HEK293 (cell line): ENCODE measurements around the gene WWOX.
A peak's percentile ranks its signal among the peaks of the same experiment; 100 is the strongest.

Source experiments
- CTCF ChIA-PET: fragments of 350-600 bp; formaldehyde crosslinking; extraction: SDS; loops from one replicate; lab custom pipeline; 2021; ENCODE audit warnings: antibody characterized with exemption; lab: Yijun Ruan, JAX
- POLR2A ChIA-PET: fragments of 300-600 bp; formaldehyde crosslinking; extraction: SDS; loops from one replicate; lab custom pipeline; 2020; ENCODE audit warnings: antibody characterized with exemption, inconsistent platforms; lab: Yijun Ruan, JAX
- H3K27ac ChIP-seq: fragments of 200-500 bp; sonication (Bioruptor generic); 2 replicates; pipeline ENCODE4 v1.5.1; 2014; ENCODE audit warnings: low read depth, low read length, control low read depth, inconsistent platforms; ENCODE audit errors: extremely low read depth
- H3K36me3 ChIP-seq, 2 experiments: fragments of 200-500 bp in 1 of 2; sonication (Bioruptor generic) in 1 of 2; 1 replicate in 1 of 2; 2 replicates in 1 of 2; pipeline ENCODE4 v1.5.1; 2014 to 2017; ENCODE audit warnings: inconsistent platforms in 2 of 2, low read length in 2 of 2; ENCODE audit not compliant: control insufficient read depth in 2 of 2, insufficient read depth in 1 of 2
- H3K4me1 ChIP-seq: fragments of 200-500 bp; sonication (Bioruptor generic); 2 replicates; pipeline ENCODE4 v1.5.1; 2014; ENCODE audit warnings: mild to moderate bottlenecking, low read length, inconsistent platforms; ENCODE audit not compliant: control insufficient read depth, insufficient read depth
- H3K4me3 ChIP-seq: 2 replicates; pipeline ENCODE4 v1.5.1; 2011; ENCODE audit warnings: low read depth, mild to moderate bottlenecking, control low read depth, low read length, moderate library complexity
- H3K9me3 ChIP-seq: fragments of 200-500 bp; sonication (Bioruptor generic); 2 replicates; pipeline ENCODE4 v1.5.1; 2014; ENCODE audit warnings: low read depth, low read length, inconsistent platforms; ENCODE audit not compliant: control insufficient read depth, insufficient read depth
- FEZF1 ChIP-seq: fragments of 450-650 bp; formaldehyde crosslinking; IDR thresholded peaks from 2 replicates; pipeline ENCODE4 v1.5.1; 2016; ENCODE audit warnings: missing biosample characterization, missing genetic modification characterization
- SCRT2 ChIP-seq: fragments of 450-650 bp; formaldehyde crosslinking; IDR thresholded peaks from 2 replicates; pipeline ENCODE4 v1.5.1; 2016; ENCODE audit warnings: missing biosample characterization, missing genetic modification characterization
- TRIM28 ChIP-seq: IDR thresholded peaks from 2 replicates; pipeline ENCODE4 v1.6.1; 2011; ENCODE audit warnings: low read length, control low read depth, borderline replicate concordance
- ZBTB20 ChIP-seq: fragments of 450-650 bp; formaldehyde crosslinking; IDR thresholded peaks from 2 replicates; pipeline ENCODE4 v1.5.1; 2016; ENCODE audit warnings: missing biosample characterization, missing genetic modification characterization
- ZNF138 ChIP-seq: fragments of 450-650 bp; formaldehyde crosslinking; IDR thresholded peaks from 2 replicates; pipeline ENCODE4 v1.5.1; 2016; ENCODE audit warnings: missing biosample characterization, missing genetic modification characterization, borderline replicate concordance
- ZNF184 ChIP-seq: fragments of 450-650 bp; IDR thresholded peaks from 2 replicates; pipeline ENCODE4 v1.5.1; 2018; ENCODE audit warnings: missing biosample characterization, mild to moderate bottlenecking, missing genetic modification characterization
- ZNF202 ChIP-seq: fragments of 450-650 bp; formaldehyde crosslinking; IDR thresholded peaks from 2 replicates; pipeline ENCODE4 v1.5.1; 2016; ENCODE audit warnings: missing biosample characterization, missing genetic modification characterization, borderline replicate concordance
- ZNF324 ChIP-seq: fragments of 450-650 bp; formaldehyde crosslinking; IDR thresholded peaks from 2 replicates; pipeline ENCODE4 v1.5.1; 2016; ENCODE audit warnings: missing biosample characterization, missing genetic modification characterization
- ZNF335 ChIP-seq: fragments of 450-650 bp; formaldehyde crosslinking; conservative IDR thresholded peaks from 2 replicates; pipeline ENCODE4 v1.5.1; 2016; ENCODE audit warnings: missing biosample characterization, missing genetic modification characterization
- ZNF341 ChIP-seq: fragments of 450-650 bp; formaldehyde crosslinking; IDR thresholded peaks from 2 replicates; pipeline ENCODE4; 2016; ENCODE audit warnings: low read depth, missing biosample characterization, missing genetic modification characterization
- ZNF37A ChIP-seq: fragments of 450-650 bp; IDR thresholded peaks from 2 replicates; pipeline ENCODE4 v1.5.1; 2018; ENCODE audit warnings: missing biosample characterization, missing genetic modification characterization
- ZNF473 ChIP-seq: fragments of 450-650 bp; formaldehyde crosslinking; IDR thresholded peaks from 2 replicates; pipeline ENCODE4 v1.5.1; 2017; ENCODE audit warnings: missing biosample characterization, missing genetic modification characterization
- ZNF548 ChIP-seq: fragments of 450-650 bp; formaldehyde crosslinking; IDR thresholded peaks from 2 replicates; pipeline ENCODE4 v1.5.1; 2016; ENCODE audit warnings: missing biosample characterization, missing genetic modification characterization
- ZNF677 ChIP-seq: fragments of 450-650 bp; IDR thresholded peaks from 2 replicates; pipeline ENCODE4 v1.5.0; 2018; ENCODE audit warnings: missing biosample characterization, mild to moderate bottlenecking, missing genetic modification characterization, moderate library complexity
- ZNF701 ChIP-seq: fragments of 450-650 bp; formaldehyde crosslinking; IDR thresholded peaks from 2 replicates; pipeline ENCODE4 v1.5.1; 2016; ENCODE audit warnings: missing biosample characterization, missing genetic modification characterization
- ZNF830 ChIP-seq: fragments of 450-650 bp; IDR thresholded peaks from 2 replicates; pipeline ENCODE4 v1.5.0; 2018; ENCODE audit warnings: missing biosample characterization, missing genetic modification characterization, low read depth, mild to moderate bottlenecking, moderate library complexity
- ZNF837 ChIP-seq: fragments of 450-650 bp; formaldehyde crosslinking; IDR thresholded peaks from 2 replicates; pipeline ENCODE4 v1.5.1; 2016; ENCODE audit warnings: missing biosample characterization, missing genetic modification characterization
- TF ChIP-seq, protein P1 (sequence below): fragments of 450-650 bp; formaldehyde crosslinking; IDR thresholded peaks from 2 replicates; pipeline ENCODE4; 2016; ENCODE audit warnings: missing biosample characterization, missing genetic modification characterization
- TF ChIP-seq, protein P2 (sequence below): fragments of 450-650 bp; formaldehyde crosslinking; IDR thresholded peaks from 2 replicates; pipeline ENCODE4 v1.5.1; 2016; ENCODE audit warnings: missing biosample characterization, missing genetic modification characterization
- TF ChIP-seq, protein P3 (sequence below): fragments of 450-650 bp; formaldehyde crosslinking; optimal IDR thresholded peaks from 2 replicates; pipeline ENCODE3; 2016; ENCODE audit warnings: missing biosample characterization, mild to moderate bottlenecking, missing genetic modification characterization
- TF ChIP-seq, protein P4 (sequence below): fragments of 450-650 bp; formaldehyde crosslinking; IDR thresholded peaks from 2 replicates; pipeline ENCODE4 v1.5.1; 2016; ENCODE audit warnings: missing biosample characterization, missing genetic modification characterization
- TF ChIP-seq, protein P5 (sequence below): fragments of 450-650 bp; formaldehyde crosslinking; IDR thresholded peaks from 2 replicates; pipeline ENCODE4 v1.5.1; 2016; ENCODE audit warnings: missing biosample characterization, missing genetic modification characterization, borderline replicate concordance
- TF ChIP-seq, protein P6 (sequence below): fragments of 450-650 bp; formaldehyde crosslinking; IDR thresholded peaks from 2 replicates; pipeline ENCODE4 v1.5.1; 2016; ENCODE audit warnings: missing biosample characterization, missing genetic modification characterization

Gene WWOX

DNA sequence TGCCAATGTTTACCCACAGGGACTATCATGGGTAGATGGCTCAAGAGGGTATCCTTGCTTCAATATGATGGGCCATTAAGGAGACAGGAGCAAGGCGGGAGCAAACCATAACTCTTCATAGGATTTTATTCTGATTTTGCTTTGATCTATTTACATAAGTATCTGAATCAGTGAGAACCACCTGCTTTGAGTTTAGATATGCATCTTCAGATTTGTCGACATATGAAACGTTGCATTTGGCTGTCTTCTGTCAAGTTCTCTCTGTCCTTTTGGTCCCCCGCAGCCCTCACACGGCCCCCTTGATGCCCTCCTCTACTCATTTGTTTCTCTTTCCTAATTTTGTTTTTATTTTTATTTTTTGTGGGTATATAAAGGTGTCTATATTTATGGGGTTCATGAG, 16.2 kb downstream of the WWOX start:
- CTCF ChIA-PET, result no interaction called here
- H3K36me3 ChIP-seq, result peaks cover 6 to 75% of the 10 kb centered on the region in 2 experiments

DNA sequence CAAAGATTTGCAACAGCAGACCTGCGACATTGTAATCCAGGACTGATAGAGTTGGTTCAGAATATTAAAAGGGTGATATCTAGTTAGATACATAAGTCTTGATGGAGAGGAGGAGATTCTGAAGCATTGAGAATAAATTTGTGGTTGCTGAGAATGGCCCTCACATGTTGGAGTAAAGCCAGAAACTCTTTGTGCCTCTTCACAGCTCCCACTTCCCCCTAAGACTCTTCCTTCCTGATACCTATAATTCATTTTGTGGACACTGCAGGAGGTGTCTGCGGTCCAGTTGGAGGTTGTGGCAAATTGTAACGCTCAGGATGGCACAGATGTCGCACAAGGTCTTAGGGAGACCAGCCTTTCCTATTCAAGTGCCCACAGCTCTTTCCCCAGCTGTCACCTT, 17.5 kb downstream of the WWOX start:
- Histone ChIP-seq H3K9me3 (no peaks in the 10 kb centered on the region), H3K4me3 (no peak overlapping the region), H3K4me1 (no peaks in the 10 kb centered on the region), H3K27ac (no peak overlapping the region), H3K36me3 (peaks cover 6 to 68% of the 10 kb centered on the region in 2 experiments)
- POLR2A ChIA-PET, result interaction anchor here (0.7 kb wide), 1 partner anchor 17 kb away, joined by 3 read pairs; no protein-coding TSS in a partner anchor
- CTCF ChIA-PET, result interaction anchor here (0.7 to 1.1 kb wide), 3 partner anchors 17 to 440 kb away, joined by 3 to 4 read pairs (median 3); no protein-coding TSS in a partner anchor
- TF ChIP-seq FEZF1 (tag by site-specific recombination) (peak; percentile 20; the same call in 1 of the 2 replicates), ZNF830 (tag by site-specific recombination) (no peak)
- TF ChIP-seq, all 188 proteins: peak for 1

More for the DNA sequence above, 16.2 kb downstream of the WWOX start:
- H3K4me3 ChIP-seq, result no peak overlapping the region
- H3K27ac ChIP-seq, result no peak overlapping the region
- H3K9me3 ChIP-seq, result no peaks in the 10 kb centered on the region
- TF ChIP-seq, protein P1, sequence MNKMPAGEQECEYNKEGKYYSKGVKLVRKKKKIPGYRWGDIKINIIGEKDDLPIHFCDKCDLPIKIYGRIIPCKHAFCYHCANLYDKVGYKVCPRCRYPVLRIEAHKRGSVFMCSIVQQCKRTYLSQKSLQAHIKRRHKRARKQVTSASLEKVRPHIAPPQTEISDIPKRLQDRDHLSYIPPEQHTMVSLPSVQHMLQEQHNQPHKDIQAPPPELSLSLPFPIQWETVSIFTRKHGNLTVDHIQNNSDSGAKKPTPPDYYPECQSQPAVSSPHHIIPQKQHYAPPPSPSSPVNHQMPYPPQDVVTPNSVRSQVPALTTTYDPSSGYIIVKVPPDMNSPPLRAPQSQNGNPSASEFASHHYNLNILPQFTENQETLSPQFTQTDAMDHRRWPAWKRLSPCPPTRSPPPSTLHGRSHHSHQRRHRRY (tag by site-specific recombination), result no peak
- TF ChIP-seq, protein P2, sequence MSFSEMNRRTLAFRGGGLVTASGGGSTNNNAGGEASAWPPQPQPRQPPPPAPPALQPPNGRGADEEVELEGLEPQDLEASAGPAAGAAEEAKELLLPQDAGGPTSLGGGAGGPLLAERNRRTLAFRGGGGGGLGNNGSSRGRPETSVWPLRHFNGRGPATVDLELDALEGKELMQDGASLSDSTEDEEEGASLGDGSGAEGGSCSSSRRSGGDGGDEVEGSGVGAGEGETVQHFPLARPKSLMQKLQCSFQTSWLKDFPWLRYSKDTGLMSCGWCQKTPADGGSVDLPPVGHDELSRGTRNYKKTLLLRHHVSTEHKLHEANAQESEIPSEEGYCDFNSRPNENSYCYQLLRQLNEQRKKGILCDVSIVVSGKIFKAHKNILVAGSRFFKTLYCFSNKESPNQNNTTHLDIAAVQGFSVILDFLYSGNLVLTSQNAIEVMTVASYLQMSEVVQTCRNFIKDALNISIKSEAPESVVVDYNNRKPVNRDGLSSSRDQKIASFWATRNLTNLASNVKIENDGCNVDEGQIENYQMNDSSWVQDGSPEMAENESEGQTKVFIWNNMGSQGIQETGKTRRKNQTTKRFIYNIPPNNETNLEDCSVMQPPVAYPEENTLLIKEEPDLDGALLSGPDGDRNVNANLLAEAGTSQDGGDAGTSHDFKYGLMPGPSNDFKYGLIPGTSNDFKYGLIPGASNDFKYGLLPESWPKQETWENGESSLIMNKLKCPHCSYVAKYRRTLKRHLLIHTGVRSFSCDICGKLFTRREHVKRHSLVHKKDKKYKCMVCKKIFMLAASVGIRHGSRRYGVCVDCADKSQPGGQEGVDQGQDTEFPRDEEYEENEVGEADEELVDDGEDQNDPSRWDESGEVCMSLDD (tag by site-specific recombination), result no peak
- TF ChIP-seq ZBTB20 (tag by site-specific recombination) (no peak), ZNF184 (no peak), SCRT2 (tag by site-specific recombination) (no peak), ZNF202 (tag by site-specific recombination) (no peak), ZNF837 (tag by site-specific recombination) (no peak), ZNF701 (tag by site-specific recombination) (no peak), ZNF335 (tag by site-specific recombination) (no peak), ZNF138 (no peak), ZNF37A (no peak), ZNF473 (tag by site-specific recombination) (no peak)
- TF ChIP-seq, protein P3, sequence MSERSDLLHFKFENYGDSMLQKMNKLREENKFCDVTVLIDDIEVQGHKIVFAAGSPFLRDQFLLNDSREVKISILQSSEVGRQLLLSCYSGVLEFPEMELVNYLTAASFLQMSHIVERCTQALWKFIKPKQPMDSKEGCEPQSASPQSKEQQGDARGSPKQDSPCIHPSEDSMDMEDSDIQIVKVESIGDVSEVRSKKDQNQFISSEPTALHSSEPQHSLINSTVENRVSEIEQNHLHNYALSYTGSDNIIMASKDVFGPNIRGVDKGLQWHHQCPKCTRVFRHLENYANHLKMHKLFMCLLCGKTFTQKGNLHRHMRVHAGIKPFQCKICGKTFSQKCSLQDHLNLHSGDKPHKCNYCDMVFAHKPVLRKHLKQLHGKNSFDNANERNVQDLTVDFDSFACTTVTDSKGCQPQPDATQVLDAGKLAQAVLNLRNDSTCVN (tag by site-specific recombination), result no peak
- TF ChIP-seq, protein P4, sequence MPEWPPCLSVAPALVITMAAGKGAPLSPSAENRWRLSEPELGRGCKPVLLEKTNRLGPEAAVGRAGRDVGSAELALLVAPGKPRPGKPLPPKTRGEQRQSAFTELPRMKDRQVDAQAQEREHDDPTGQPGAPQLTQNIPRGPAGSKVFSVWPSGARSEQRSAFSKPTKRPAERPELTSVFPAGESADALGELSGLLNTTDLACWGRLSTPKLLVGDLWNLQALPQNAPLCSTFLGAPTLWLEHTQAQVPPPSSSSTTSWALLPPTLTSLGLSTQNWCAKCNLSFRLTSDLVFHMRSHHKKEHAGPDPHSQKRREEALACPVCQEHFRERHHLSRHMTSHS, result no peak
- H3K4me1 ChIP-seq, result no peaks in the 10 kb centered on the region
- POLR2A ChIA-PET, result no interaction called here

DNA sequence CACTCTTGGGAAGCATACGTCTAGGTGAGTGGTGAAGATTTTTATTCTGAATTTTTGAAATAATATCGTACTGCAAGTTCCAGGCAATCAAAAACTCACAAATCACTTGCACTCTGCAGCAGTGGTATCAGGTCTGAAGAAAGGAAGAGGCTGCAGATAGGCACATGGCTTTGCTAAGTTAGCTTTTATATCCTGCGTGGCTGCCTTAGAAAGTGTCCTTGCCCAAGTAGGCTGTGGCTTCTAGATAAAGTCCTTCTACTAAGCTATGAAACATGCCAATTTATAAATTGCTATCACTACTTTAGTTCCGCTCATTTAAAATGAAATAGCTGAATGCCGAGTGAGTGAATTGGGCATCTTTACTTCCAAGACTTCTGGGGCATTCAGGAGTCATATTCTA, 17.9 kb downstream of the WWOX start:
- Histone ChIP-seq H3K27ac (no peak overlapping the region), H3K4me1 (no peaks in the 10 kb centered on the region), H3K4me3 (no peak overlapping the region), H3K9me3 (no peaks in the 10 kb centered on the region), H3K36me3 (peaks cover 6 to 64% of the 10 kb centered on the region in 2 experiments)
- ChIA-PET POLR2A (interaction anchor here (0.7 kb wide), 1 partner anchor 17 kb away, joined by 3 read pairs; no protein-coding TSS in a partner anchor), CTCF (interaction anchor here (0.7 to 0.9 kb wide), 2 partner anchors 38 to 440 kb away, joined by 3 read pairs; no protein-coding TSS in a partner anchor)
- no peak for TF ChIP-seq ZNF548 (tag by site-specific recombination)
- TF ChIP-seq, protein P5, sequence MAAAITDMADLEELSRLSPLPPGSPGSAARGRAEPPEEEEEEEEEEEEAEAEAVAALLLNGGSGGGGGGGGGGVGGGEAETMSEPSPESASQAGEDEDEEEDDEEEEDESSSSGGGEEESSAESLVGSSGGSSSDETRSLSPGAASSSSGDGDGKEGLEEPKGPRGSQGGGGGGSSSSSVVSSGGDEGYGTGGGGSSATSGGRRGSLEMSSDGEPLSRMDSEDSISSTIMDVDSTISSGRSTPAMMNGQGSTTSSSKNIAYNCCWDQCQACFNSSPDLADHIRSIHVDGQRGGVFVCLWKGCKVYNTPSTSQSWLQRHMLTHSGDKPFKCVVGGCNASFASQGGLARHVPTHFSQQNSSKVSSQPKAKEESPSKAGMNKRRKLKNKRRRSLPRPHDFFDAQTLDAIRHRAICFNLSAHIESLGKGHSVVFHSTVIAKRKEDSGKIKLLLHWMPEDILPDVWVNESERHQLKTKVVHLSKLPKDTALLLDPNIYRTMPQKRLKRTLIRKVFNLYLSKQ (tag by site-specific recombination), result no peak
- TF ChIP-seq, protein P6, sequence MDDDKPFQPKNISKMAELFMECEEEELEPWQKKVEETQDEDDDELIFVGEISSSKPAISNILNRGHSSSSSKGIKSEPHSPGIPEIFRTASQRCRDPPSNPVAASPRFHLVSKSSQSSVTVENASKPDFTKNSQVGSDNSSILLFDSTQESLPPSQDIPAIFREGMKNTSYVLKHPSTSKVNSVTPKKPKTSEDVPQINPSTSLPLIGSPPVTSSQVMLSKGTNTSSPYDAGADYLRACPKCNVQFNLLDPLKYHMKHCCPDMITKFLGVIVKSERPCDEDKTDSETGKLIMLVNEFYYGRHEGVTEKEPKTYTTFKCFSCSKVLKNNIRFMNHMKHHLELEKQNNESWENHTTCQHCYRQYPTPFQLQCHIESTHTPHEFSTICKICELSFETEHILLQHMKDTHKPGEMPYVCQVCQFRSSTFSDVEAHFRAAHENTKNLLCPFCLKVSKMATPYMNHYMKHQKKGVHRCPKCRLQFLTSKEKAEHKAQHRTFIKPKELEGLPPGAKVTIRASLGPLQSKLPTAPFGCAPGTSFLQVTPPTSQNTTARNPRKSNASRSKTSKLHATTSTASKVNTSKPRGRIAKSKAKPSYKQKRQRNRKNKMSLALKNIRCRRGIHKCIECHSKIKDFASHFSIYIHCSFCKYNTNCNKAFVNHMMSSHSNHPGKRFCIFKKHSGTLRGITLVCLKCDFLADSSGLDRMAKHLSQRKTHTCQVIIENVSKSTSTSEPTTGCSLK (tag by site-specific recombination), result no peak
- no peak for TF ChIP-seq TRIM28
- TF ChIP-seq ZNF341 (tag by site-specific recombination), result no peak
- TF ChIP-seq ZNF335 (tag by site-specific recombination), result no peak
- TF ChIP-seq ZNF324 (tag by site-specific recombination), result no peak
- TF ChIP-seq ZNF677 (tag by site-specific recombination), result no peak
